CD8-positive, alpha-beta memory T cell (primary cell): ENCODE measurements around the gene BASP1. TPM values are rescaled to one million over a fixed set of nuclear protein-coding genes. Genes with fewer than 3 reads are reported as not detected.
"Not testable (repeated sequence)": the region's sequence is repeated elsewhere in the genome, so short reads cannot be mapped to it uniquely, and the experiment has no call there.

ENCODE experiments used
- CTCF ChIA-PET: fragments of 350-600 bp; sonication (Branson Sonifier 250); formaldehyde crosslinking; loops from one replicate; lab custom pipeline; 2021; ENCODE audit warnings: antibody characterized with exemption; lab: Charles Lee
- POLR2A ChIA-PET: fragments of 350-600 bp; sonication (Branson Sonifier 250); formaldehyde crosslinking; loops from one replicate; lab custom pipeline; 2021; ENCODE audit warnings: antibody characterized with exemption; lab: Charles Lee
- DNase-seq, 5 donors: peaks; one replicate each; pipeline versions ENCODE4 v3.0.0 to v3.0.0-alpha.2; 2020 to 2022; ENCODE audit warnings: mixed read lengths in 1 of 5
- H3K27ac ChIP-seq: one replicate; pipeline ENCODE4 v1.7.0; 2013; ENCODE audit warnings: low read depth, mild to moderate bottlenecking, low read length, moderate library complexity
- H3K27me3 ChIP-seq: 2 replicates; pipeline ENCODE4 v1.7.0; 2013; ENCODE audit warnings: low read length, mild to moderate bottlenecking; ENCODE audit not compliant: insufficient read depth, poor library complexity, severe bottlenecking
- H3K36me3 ChIP-seq: 2 replicates; pipeline ENCODE4 v1.7.0; 2013; ENCODE audit warnings: mild to moderate bottlenecking, low read length, moderate library complexity; ENCODE audit not compliant: insufficient read depth
- H3K4me1 ChIP-seq: 2 replicates; pipeline ENCODE4 v1.7.0; 2013; ENCODE audit warnings: mild to moderate bottlenecking, low read length, moderate library complexity; ENCODE audit not compliant: insufficient read depth
- H3K4me3 ChIP-seq: 2 replicates; pipeline ENCODE4 v1.7.0; 2013; ENCODE audit warnings: mild to moderate bottlenecking, low read length
- H3K9me3 ChIP-seq: 2 replicates; pipeline ENCODE4 v1.7.0; 2013; ENCODE audit warnings: mild to moderate bottlenecking, low read length
- H3K27ac Mint-ChIP-seq, 8 donors: one replicate each; pipeline ENCODE4 v1.8.0; 2020 to 2021; ENCODE audit warnings: mixed read lengths in 8 of 8, mild to moderate bottlenecking in 6 of 8, inconsistent platforms in 3 of 8, moderate library complexity in 3 of 8
- H3K27me3 Mint-ChIP-seq, 2 donors: one replicate each; pipeline ENCODE4 v1.8.0; 2020 to 2021; ENCODE audit warnings: mixed read lengths in 2 of 2, mild to moderate bottlenecking in 1 of 2, moderate library complexity in 1 of 2
- H3K36me3 Mint-ChIP-seq, 3 donors: one replicate each; pipeline ENCODE4 v1.8.0; 2020 to 2021; ENCODE audit warnings: mixed read lengths in 3 of 3, inconsistent platforms in 1 of 3, mild to moderate bottlenecking in 1 of 3
- H3K4me1 Mint-ChIP-seq, 3 donors: one replicate each; pipeline ENCODE4 v1.8.0; 2020 to 2021; ENCODE audit warnings: mixed read lengths in 3 of 3, inconsistent platforms in 1 of 3, mild to moderate bottlenecking in 1 of 3
- H3K4me3 Mint-ChIP-seq, 7 donors: one replicate each; pipeline ENCODE4 v1.8.0; 2020 to 2021; ENCODE audit warnings: mixed read lengths in 7 of 7, mild to moderate bottlenecking in 6 of 7, moderate library complexity in 4 of 7, inconsistent platforms in 2 of 7
- H3K9me3 Mint-ChIP-seq, 5 donors: one replicate each; pipeline ENCODE4 v1.8.0; 2020 to 2022; ENCODE audit warnings: mixed read lengths in 5 of 5, mild to moderate bottlenecking in 3 of 5, moderate library complexity in 2 of 5, inconsistent platforms in 1 of 5
- polyA plus RNA-seq: library from polyadenylated mRNA; unstranded; fragments of 300-500 nt; fragmentation: Illumina TruSeq; gene quantifications from one replicate; pipeline ENCODE4 v1.2.3, GENCODE V29; 2021
- total RNA-seq, 2 experiments: library from RNA; stranded (reverse); gene quantifications; one replicate each; pipeline ENCODE4 v1.2.3, GENCODE V29; 2021

The BASP1 gene
- total and polyA plus RNA-seq, 3 experiments from 2014 or later = 0.28 to 0.49 TPM; not detected in 1

DNA sequence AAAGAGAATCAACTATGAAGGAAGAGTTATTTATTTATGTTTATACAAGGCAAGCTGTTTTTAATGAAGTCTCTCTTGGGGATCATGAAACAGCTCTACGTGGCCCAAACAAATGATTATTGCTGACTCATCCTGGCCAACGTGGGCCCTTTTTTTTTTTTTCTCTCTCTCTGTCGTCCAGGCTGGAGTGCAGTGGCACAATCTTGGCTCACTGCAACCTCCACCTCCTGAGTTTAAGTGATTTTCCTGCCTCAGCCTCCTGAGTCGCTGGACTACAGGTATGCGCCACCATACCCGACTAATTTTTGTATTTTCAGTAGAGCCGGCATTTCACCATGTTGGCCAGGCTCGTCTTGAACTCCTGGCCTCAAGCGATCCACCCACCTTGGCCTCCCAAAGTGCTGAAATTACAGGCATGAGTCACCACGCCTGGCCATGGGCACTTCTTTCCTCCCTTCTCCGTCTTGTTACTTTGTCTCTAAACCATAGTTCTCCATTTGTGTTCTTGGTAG, 98.3 kb downstream of the BASP1 start:
- Mint-ChIP-seq H3K9me3 (peaks cover 0 to 17% (median 5%) of the 10 kb centered on the region in 5 donors), H3K4me1 (no peaks in the 10 kb centered on the region), H3K36me3 (no peaks in the 10 kb centered on the region), H3K27me3 (no peaks in the 10 kb centered on the region), H3K27ac (no peak overlapping the region), H3K4me3 (no peak overlapping the region)
- DNase-seq = no peak
- ChIA-PET POLR2A (no interaction called here), CTCF (interaction anchor here (0.7 kb wide), 1 partner anchor 10 kb away, joined by 3 read pairs; no protein-coding TSS in a partner anchor)
- H3K27me3 ChIP-seq = no peaks in the 10 kb centered on the region
- no peak overlapping the region for H3K27ac ChIP-seq
- H3K36me3 ChIP-seq = no peaks in the 10 kb centered on the region
- H3K4me3 ChIP-seq = no peak overlapping the region
- no peaks in the 10 kb centered on the region for H3K4me1 ChIP-seq
- no peaks in the 10 kb centered on the region for H3K9me3 ChIP-seq

DNA sequence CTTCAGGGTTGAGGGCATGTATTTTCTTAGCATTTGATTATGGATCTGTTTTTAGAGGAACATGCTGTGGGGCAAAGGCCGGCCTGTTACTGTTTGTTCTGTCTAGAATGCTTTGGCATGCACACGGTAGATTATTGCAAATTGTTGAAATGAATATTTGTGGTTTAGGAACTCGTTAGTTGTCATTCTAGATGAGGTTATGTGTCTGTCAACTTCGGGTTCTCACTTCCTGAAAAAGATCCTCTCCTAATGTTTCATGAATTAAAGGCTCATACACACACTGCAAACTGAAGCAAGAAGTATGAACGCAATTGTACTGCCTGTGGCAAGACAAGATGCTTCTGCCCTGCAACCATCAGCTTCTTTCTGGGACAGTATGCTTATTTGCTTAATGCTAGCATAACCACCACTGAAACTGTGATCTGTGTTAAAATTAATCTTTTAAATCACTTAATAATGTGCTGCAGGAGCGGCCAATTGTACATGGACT, 99.6 kb downstream of the BASP1 start:
- no peaks in the 10 kb centered on the region for H3K27me3 ChIP-seq
- H3K4me1 ChIP-seq = no peaks in the 10 kb centered on the region
- H3K9me3 ChIP-seq = no peaks in the 10 kb centered on the region
- Mint-ChIP-seq H3K9me3 (peaks cover 0 to 18% (median 5%) of the 10 kb centered on the region in 5 donors), H3K27ac (no peak overlapping the region), H3K27me3 (no peaks in the 10 kb centered on the region), H3K4me1 (no peaks in the 10 kb centered on the region), H3K36me3 (no peaks in the 10 kb centered on the region), H3K4me3 (no peak overlapping the region)
- no peak overlapping the region for H3K27ac ChIP-seq
- no peak for DNase-seq
- no peaks in the 10 kb centered on the region for H3K36me3 ChIP-seq
- POLR2A ChIA-PET = no interaction called here
- no peak overlapping the region for H3K4me3 ChIP-seq
- CTCF ChIA-PET = no interaction called here

DNA sequence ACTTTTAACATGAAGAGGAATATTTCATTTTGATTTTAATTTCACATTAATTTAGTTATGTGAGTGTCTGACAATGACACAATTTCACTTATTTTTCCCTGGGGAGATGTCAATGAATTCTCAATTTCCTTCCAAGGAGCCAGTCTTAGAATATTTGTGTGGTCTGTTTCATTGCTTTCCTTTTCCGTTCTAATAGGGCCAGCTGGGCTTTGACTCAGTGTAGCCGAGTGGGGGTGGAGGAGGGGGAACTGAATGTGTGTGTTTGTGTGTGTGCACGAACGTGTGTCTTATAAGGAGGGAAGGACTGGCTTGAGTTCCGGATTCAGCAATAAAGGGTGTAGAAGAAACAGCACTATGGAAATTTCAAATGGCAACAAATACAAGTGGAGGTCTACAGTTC, 100.0 kb downstream of the BASP1 start:
- H3K4me3 ChIP-seq = no peak overlapping the region

DNA sequence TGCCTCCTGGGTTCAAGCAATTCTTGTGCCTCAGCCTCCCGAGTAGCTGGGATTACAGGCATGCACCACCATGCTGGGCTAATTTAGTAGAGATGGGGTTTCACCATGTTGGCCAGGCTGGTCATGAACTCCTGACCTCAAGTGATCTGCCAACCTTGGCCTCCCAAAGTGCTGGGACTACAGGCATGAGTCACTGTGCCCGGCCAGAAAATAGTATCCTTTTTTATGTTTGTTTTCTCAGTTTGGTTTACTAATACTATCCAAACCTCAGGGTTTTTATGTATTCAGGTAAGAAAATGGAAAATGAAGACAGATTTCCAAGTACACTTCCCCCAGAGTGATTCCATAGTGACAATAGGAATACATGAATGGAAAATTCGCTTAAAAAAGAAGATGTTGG, 101.7 kb downstream of the BASP1 start:
- CTCF ChIA-PET, H3K36me3 ChIP-seq, H3K27ac Mint-ChIP-seq, H3K9me3 ChIP-seq, H3K27me3 Mint-ChIP-seq, H3K4me1 Mint-ChIP-seq, H3K27me3 ChIP-seq, DNase-seq, POLR2A ChIA-PET, H3K4me3 Mint-ChIP-seq, H3K4me1 ChIP-seq, H3K4me3 ChIP-seq, H3K27ac ChIP-seq, H3K36me3 Mint-ChIP-seq: not testable (repeated sequence)
- peaks cover 0 to 18% (median 9%) of the 10 kb centered on the region in 5 donors for H3K9me3 Mint-ChIP-seq

More for the DNA sequence above, 100.0 kb downstream of the BASP1 start:
- no peaks in the 10 kb centered on the region for H3K9me3 ChIP-seq
- Mint-ChIP-seq H3K27me3 (no peaks in the 10 kb centered on the region), H3K27ac (no peak overlapping the region), H3K4me3 (no peak overlapping the region), H3K36me3 (no peaks in the 10 kb centered on the region), H3K9me3 (peaks cover 0 to 18% (median 5%) of the 10 kb centered on the region in 5 donors), H3K4me1 (no peaks in the 10 kb centered on the region)
- no peaks in the 10 kb centered on the region for H3K27me3 ChIP-seq
- H3K4me1 ChIP-seq = no peaks in the 10 kb centered on the region
- H3K27ac ChIP-seq = no peak overlapping the region
- ChIA-PET POLR2A (no interaction called here), CTCF (no interaction called here)
- no peak for DNase-seq
- no peaks in the 10 kb centered on the region for H3K36me3 ChIP-seq

DNA sequence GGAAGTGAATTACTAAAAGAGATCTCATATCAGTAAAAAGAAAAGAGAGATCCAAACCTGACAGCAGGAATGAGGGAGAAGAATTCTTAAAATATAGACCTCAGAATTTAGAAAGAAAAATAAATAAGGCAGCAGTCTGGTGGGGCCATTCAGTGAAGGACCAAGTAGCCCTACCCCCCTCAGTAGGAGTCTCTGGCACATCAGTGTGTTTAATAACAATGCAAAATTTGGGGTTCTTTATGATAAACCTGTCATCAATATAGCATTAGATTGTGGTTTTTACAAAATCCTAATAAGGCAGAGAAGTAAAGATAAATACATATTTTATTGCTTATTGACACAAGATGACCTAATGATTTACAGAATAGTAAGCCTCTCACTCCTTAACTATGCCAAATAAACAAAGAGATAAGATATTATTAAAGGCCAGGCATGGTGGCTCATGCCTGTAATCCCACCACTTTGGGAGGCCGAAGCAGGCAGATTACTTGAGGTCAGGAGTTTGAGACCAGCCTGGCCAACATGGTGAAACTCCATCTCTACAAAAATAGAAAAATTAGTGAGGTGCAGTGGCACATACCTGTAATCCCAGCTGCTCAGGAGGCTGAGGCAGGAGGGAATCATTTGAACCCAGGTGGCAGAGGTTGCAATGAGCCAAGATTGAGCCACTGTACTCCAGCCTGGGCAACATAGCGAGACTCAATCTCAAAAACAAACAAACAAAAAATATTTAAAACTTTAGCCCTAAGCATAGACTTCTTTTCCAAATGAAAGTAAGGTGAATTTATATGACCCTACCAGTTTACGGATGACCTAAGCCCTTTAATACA, 108.6 kb downstream of the BASP1 start:
- H3K27ac Mint-ChIP-seq = no peak overlapping the region

More for the DNA sequence above, 108.6 kb downstream of the BASP1 start:
- Mint-ChIP-seq H3K4me1 (no peaks in the 10 kb centered on the region), H3K4me3 (no peak overlapping the region), H3K9me3 (peaks cover 0 to 16% (median 2%) of the 10 kb centered on the region in 5 donors), H3K36me3 (no peaks in the 10 kb centered on the region), H3K27me3 (no peaks in the 10 kb centered on the region)
- H3K27me3 ChIP-seq = no peaks in the 10 kb centered on the region
- H3K27ac ChIP-seq = no peak overlapping the region
- no peak for DNase-seq
- CTCF ChIA-PET = no interaction called here
- no peaks in the 10 kb centered on the region for H3K4me1 ChIP-seq
- H3K36me3 ChIP-seq = no peaks in the 10 kb centered on the region
- H3K4me3 ChIP-seq = no peak overlapping the region
- POLR2A ChIA-PET = no interaction called here
- H3K9me3 ChIP-seq = no peaks in the 10 kb centered on the region
